Breast epithelium (tissue), 4 donors: ENCODE data around the gene DHRS12. TPM values are rescaled to one million over a fixed set of nuclear protein-coding genes. Genes with fewer than 3 reads are reported as not detected.

Experiments used
- DNase-seq, 2 donors: peaks; one replicate each; pipeline ENCODE4 v3.0.0-alpha.2; 2019; ENCODE audit warnings: low spot score in 2 of 2
- H3K27ac ChIP-seq, 2 donors: fragments of 200-600 bp; sonication (generic) in 1 of 2; one replicate each; pipeline ENCODE4 v1.5.1; 2016 to 2019; ENCODE audit warnings: mild to moderate bottlenecking in 1 of 2
- H3K27me3 ChIP-seq, 2 donors: fragments of 200-600 bp; sonication (generic) in 1 of 2; one replicate each; pipeline versions ENCODE4 v1.5.1 to v1.6.0; 2017 to 2019; ENCODE audit warnings: control low read depth in 1 of 2, mild to moderate bottlenecking in 1 of 2
- H3K36me3 ChIP-seq: fragments of 200-600 bp; one replicate; pipeline ENCODE4 v1.5.1; 2019
- H3K4me1 ChIP-seq, 2 donors: fragments of 200-600 bp; sonication (generic); one replicate each; pipeline ENCODE4 v1.5.1; 2016 to 2019; ENCODE audit warnings: control low read depth in 1 of 2
- H3K4me3 ChIP-seq, 3 donors: fragments of 200-600 bp; sonication (generic); 1 replicate in 2 of 3; 2 replicates in 1 of 3; pipeline ENCODE4 v1.5.1; 2016 to 2019; ENCODE audit warnings: mild to moderate bottlenecking in 3 of 3, moderate library complexity in 2 of 3
- H3K9me3 ChIP-seq, 2 donors: fragments of 200-600 bp; sonication (generic) in 1 of 2; one replicate each; pipeline ENCODE4 v1.5.1; 2016 to 2019; ENCODE audit warnings: control low read depth in 1 of 2
- CTCF ChIP-seq, 3 donors: fragments of 450-650 bp; IDR thresholded peaks; one replicate each; pipeline ENCODE4 v1.5.1; 2016 to 2017; ENCODE audit warnings: antibody characterized with exemption in 3 of 3, mild to moderate bottlenecking in 3 of 3, moderate library complexity in 3 of 3
- POLR2A ChIP-seq: fragments of 450-650 bp; IDR thresholded peaks from one replicate; pipeline ENCODE4 v1.6.1; 2016; ENCODE audit warnings: antibody characterized with exemption, mild to moderate bottlenecking, moderate library complexity
- POLR2AphosphoS5 ChIP-seq, 3 donors: sonication (generic); formaldehyde crosslinking; IDR thresholded peaks; one replicate each; pipeline ENCODE4 v1.6.1; 2017; ENCODE audit warnings: antibody characterized with exemption in 3 of 3
- intact Hi-C: fragments of 100-400 bp; cut with DNase I; formaldehyde crosslinking; loops from one replicate; pipeline ENCODE4 v1.15.1; 2023; ENCODE audit warnings: low total_unique reads
- total RNA-seq, 3 donors: library from RNA; depleted of rRNA; stranded (reverse); fragments of >200 nt; gene quantifications; one replicate each; pipeline ENCODE4 v1.1.0, GENCODE V29; 2016

The DHRS12 gene
- total RNA-seq, 3 donors from 2014 or later = 16.2 to 35.7 (median 16.4) TPM

- Histone ChIP-seq H3K9me3 (no peaks in the 10 kb centered on the region), H3K27ac (peak overlapping the region in 1 of 2 donors; percentile 4), H3K4me1 (peaks cover 0 to 4% of the 10 kb centered on the region in 2 donors), H3K36me3 (no peaks in the 10 kb centered on the region), H3K27me3 (no peaks in the 10 kb centered on the region), H3K4me3 (no peak overlapping the region)
- no peak for DNase-seq
- intact Hi-C loops = no loop called here
- TF ChIP-seq POLR2AphosphoS5 (IDR thresholded peaks at IDR 0.05) = no peak
- TF ChIP-seq CTCF (IDR thresholded peaks at IDR 0.05) = no peak
- no peak for TF ChIP-seq POLR2A
Measured at GRCh38 chr13:51761643-51762350, 42.2 kb downstream of the DHRS12 start.

GRCh38 chr13:51760592-51760991, 43.4 kb downstream of the DHRS12 start:
- Histone ChIP-seq H3K4me3 (no peak overlapping the region), H3K4me1 (peaks cover 0 to 4% of the 10 kb centered on the region in 2 donors), H3K9me3 (no peaks in the 10 kb centered on the region), H3K27ac (peak overlapping the region; percentile 8 to 32), H3K36me3 (no peaks in the 10 kb centered on the region), H3K27me3 (no peaks in the 10 kb centered on the region)
- intact Hi-C loops = no loop called here
- DNase-seq = no peak
- TF ChIP-seq POLR2A (no peak), POLR2AphosphoS5 (IDR thresholded peaks at IDR 0.05) (no peak), CTCF (IDR thresholded peaks at IDR 0.05) (no peak)

GRCh38 chr13:51759240-51759639, 44.7 kb downstream of the DHRS12 start:
- no peaks in the 10 kb centered on the region for H3K4me1 ChIP-seq
- TF ChIP-seq CTCF (IDR thresholded peaks at IDR 0.05) (no peak), POLR2AphosphoS5 (IDR thresholded peaks at IDR 0.05) (no peak), POLR2A (no peak)
- H3K27ac ChIP-seq = no peak overlapping the region
- intact Hi-C loops = no loop called here
- DNase-seq = no peak
- H3K27me3 ChIP-seq = no peaks in the 10 kb centered on the region
- no peaks in the 10 kb centered on the region for H3K36me3 ChIP-seq
- H3K9me3 ChIP-seq = no peaks in the 10 kb centered on the region
- H3K4me3 ChIP-seq = no peak overlapping the region

GRCh38 chr13:51758691-51759090, 45.3 kb downstream of the DHRS12 start:
- Histone ChIP-seq H3K9me3 (no peaks in the 10 kb centered on the region), H3K36me3 (no peaks in the 10 kb centered on the region), H3K4me3 (no peak overlapping the region), H3K4me1 (no peaks in the 10 kb centered on the region), H3K27ac (no peak overlapping the region), H3K27me3 (no peaks in the 10 kb centered on the region)
- no peak for DNase-seq
- intact Hi-C loops = no loop called here
- TF ChIP-seq CTCF (IDR thresholded peaks at IDR 0.05) (no peak), POLR2A (no peak)

- Histone ChIP-seq H3K27me3 (no peaks in the 10 kb centered on the region), H3K4me3 (no peak overlapping the region), H3K4me1 (no peaks in the 10 kb centered on the region), H3K9me3 (no peaks in the 10 kb centered on the region), H3K27ac (no peak overlapping the region), H3K36me3 (no peaks in the 10 kb centered on the region)
- DNase-seq = no peak
- intact Hi-C loops = no loop called here
- TF ChIP-seq POLR2A (no peak), POLR2AphosphoS5 (IDR thresholded peaks at IDR 0.05) (no peak), CTCF (IDR thresholded peaks at IDR 0.05) (no peak)
Measured at GRCh38 chr13:51756651-51757050, 47.3 kb downstream of the DHRS12 start.
